ENCODE measurements around the gene RAB21.
A peak's percentile ranks its signal among the peaks of the same experiment; 100 is the strongest.

- TF ChIP-seq CTCF (IDR thresholded peaks at IDR 0.05; ENCODE audit: low read depth, low read length, poor library complexity, severe bottlenecking) (peak; percentile 66), EZH2phosphoT487 (IDR thresholded peaks at IDR 0.05; ENCODE audit: borderline replicate concordance, low read length) (no peak)
These were observed 91.8 kb downstream of the RAB21 start for GRCh38 chr12:71846322-71846940.

Data from DOHH2 (cell line).